H1 (cell line): ENCODE measurements around the gene SHC3. TPM values are rescaled to one million over a fixed set of nuclear protein-coding genes. Genes with fewer than 3 reads are reported as not detected.

Source experiments
- CTCF ChIA-PET: fragments of 300-600 bp; sonication (Branson Sonifier 250); formaldehyde crosslinking; loops from one replicate; lab custom pipeline; 2021; ENCODE audit not compliant: partially characterized antibody; lab: Charles Lee
- POLR2A ChIA-PET: fragments of 300-600 bp; sonication (Branson Sonifier 250); formaldehyde crosslinking; loops from one replicate; lab custom pipeline; 2021; ENCODE audit warnings: inconsistent platforms; ENCODE audit not compliant: partially characterized antibody; lab: Charles Lee
- DNase-seq, 2 experiments: peaks; one replicate each; pipeline versions ENCODE4 v3.0.0 to v3.0.0-alpha.2; 2010 to 2022; ENCODE audit warnings: low spot score in 2 of 2, low read depth in 1 of 2, mixed read lengths in 1 of 2
- FAIRE-seq: peaks from 2 replicates; lab custom pipeline; 2011; peaks lifted over from hg19 to GRCh38; lab: Jason Lieb, UNC
- H2AFZ ChIP-seq: 2 replicates; pipeline ENCODE4 v1.8.1; 2012; ENCODE audit warnings: low read length, inconsistent platforms
- H2AK5ac ChIP-seq: 2 replicates; pipeline ENCODE4 v1.6.1; 2013; ENCODE audit warnings: low read depth, low read length
- H2BK120ac ChIP-seq: replicated peaks from 2 replicates; pipeline ENCODE3; 2013; ENCODE audit warnings: low read depth, low read length, inconsistent platforms
- H2BK12ac ChIP-seq: 2 replicates; pipeline ENCODE4 v1.6.1; 2013; ENCODE audit warnings: low read depth, low read length
- H2BK15ac ChIP-seq: 2 replicates; pipeline ENCODE4 v1.6.1; 2013; ENCODE audit warnings: low read length
- H2BK20ac ChIP-seq: 2 replicates; pipeline ENCODE4 v1.6.1; 2013; ENCODE audit warnings: low read length
- H2BK5ac ChIP-seq: 2 replicates; pipeline ENCODE4 v1.6.1; 2013; ENCODE audit warnings: low read depth, low read length
- H3K14ac ChIP-seq: 2 replicates; pipeline ENCODE4 v1.6.1; 2013; ENCODE audit warnings: inconsistent platforms; ENCODE audit not compliant: insufficient read length
- H3K18ac ChIP-seq: 2 replicates; pipeline ENCODE4 v1.6.1; 2013; ENCODE audit warnings: low read length; ENCODE audit errors: extremely low read depth
- H3K23ac ChIP-seq: 2 replicates; pipeline ENCODE4 v1.6.1; 2013; ENCODE audit warnings: inconsistent platforms; ENCODE audit not compliant: insufficient read length
- H3K23me2 ChIP-seq: 2 replicates; pipeline ENCODE4 v1.6.1; 2013; ENCODE audit warnings: low read depth, low read length
- H3K27ac ChIP-seq: 2 replicates; pipeline ENCODE4 v1.6.1; 2011; ENCODE audit warnings: low read depth, low read length, inconsistent platforms
- H3K27me3 ChIP-seq, 4 experiments: replicated peaks in 1 of 4; 1 replicate in 1 of 4; 2 replicates in 3 of 4; pipeline versions ENCODE4 v1.6.1 to v1.8.1; 2011 to 2013; ENCODE audit warnings: low read length in 3 of 4, mild to moderate bottlenecking in 3 of 4, inconsistent platforms in 2 of 4, mixed read lengths in 2 of 4, moderate library complexity in 1 of 4; ENCODE audit not compliant: control insufficient read depth in 3 of 4, insufficient read depth in 3 of 4; ENCODE audit errors: extremely low read depth in 1 of 4
- H3K36me3 ChIP-seq, 4 experiments: 2 replicates each; pipeline versions ENCODE4 v1.6.1 to v1.8.1; 2011 to 2013; ENCODE audit warnings: mild to moderate bottlenecking in 4 of 4, low read length in 3 of 4, moderate library complexity in 2 of 4, control low read depth in 1 of 4, inconsistent platforms in 1 of 4; ENCODE audit not compliant: insufficient read depth in 4 of 4, control insufficient read depth in 2 of 4
- H3K4ac ChIP-seq: replicated peaks from 2 replicates; pipeline ENCODE3; 2013; ENCODE audit warnings: low read length, low read depth, mixed read lengths, inconsistent platforms; ENCODE audit not compliant: insufficient read length
- H3K4me1 ChIP-seq, 4 experiments: replicated peaks in 1 of 4; 1 replicate in 1 of 4; 2 replicates in 3 of 4; pipeline versions ENCODE4 v1.6.1 to v1.8.1; 2011 to 2013; ENCODE audit warnings: low read length in 3 of 4, inconsistent platforms in 2 of 4, mixed read lengths in 1 of 4; ENCODE audit not compliant: insufficient read depth in 4 of 4, control insufficient read depth in 3 of 4
- H3K4me2 ChIP-seq, 2 experiments: 2 replicates each; pipeline versions ENCODE4 v1.6.1 to v1.8.1; 2011 to 2013; ENCODE audit warnings: low read depth in 2 of 2, low read length in 2 of 2, control low read depth in 1 of 2, inconsistent platforms in 1 of 2, mild to moderate bottlenecking in 1 of 2; ENCODE audit not compliant: insufficient read depth in 1 of 2
- H3K4me3 ChIP-seq, 4 experiments: fragments of 200-600, 300-600 bp in 1 of 4; sonication (generic), shearing (Covaris generic), sonication (Bioruptor Twin) in 1 of 4; 2 replicates each; pipeline versions ENCODE4 v1.5.1 to v1.8.1; 2011 to 2016; ENCODE audit warnings: low read length in 4 of 4, low read depth in 3 of 4, control low read depth in 2 of 4, inconsistent platforms in 2 of 4, mild to moderate bottlenecking in 2 of 4, mixed read lengths in 1 of 4, moderate library complexity in 1 of 4; ENCODE audit not compliant: insufficient read depth in 2 of 4; ENCODE audit errors: extremely low read depth in 1 of 4
- H3K56ac ChIP-seq: replicated peaks from 2 replicates; pipeline ENCODE3; 2013; ENCODE audit warnings: low read depth, mild to moderate bottlenecking, mixed read lengths, low read length, inconsistent platforms; ENCODE audit not compliant: insufficient read length
- H3K79me1 ChIP-seq: 2 replicates; pipeline ENCODE4 v1.6.1; 2013; ENCODE audit warnings: low read depth, low read length, control low read depth
- H3K79me2 ChIP-seq, 2 experiments: 2 replicates each; pipeline versions ENCODE4 v1.6.1 to v1.8.1; 2012 to 2013; ENCODE audit warnings: low read length in 2 of 2, mild to moderate bottlenecking in 2 of 2, inconsistent platforms in 1 of 2; ENCODE audit not compliant: insufficient read depth in 2 of 2, control insufficient read depth in 1 of 2
- H3K9ac ChIP-seq, 4 experiments: replicated peaks in 1 of 4; 1 replicate in 1 of 4; 2 replicates in 3 of 4; pipeline versions ENCODE4 v1.6.1 to v1.8.1; 2011 to 2013; ENCODE audit warnings: low read depth in 3 of 4, low read length in 3 of 4, control low read depth in 2 of 4, mild to moderate bottlenecking in 2 of 4, moderate library complexity in 2 of 4, inconsistent platforms in 1 of 4; ENCODE audit errors: extremely low read depth in 1 of 4
- H3K9me3 ChIP-seq, 2 experiments: 2 replicates each; pipeline versions ENCODE4 v1.6.1 to v1.8.1; 2012 to 2013; ENCODE audit warnings: mild to moderate bottlenecking in 2 of 2, moderate library complexity in 2 of 2, control low read depth in 1 of 2, inconsistent platforms in 1 of 2, low read depth in 1 of 2, low read length in 1 of 2, mixed read lengths in 1 of 2; ENCODE audit not compliant: insufficient read depth in 2 of 2
- H4K20me1 ChIP-seq, 2 experiments: replicated peaks in 1 of 2; 2 replicates each; pipeline versions ENCODE3 to v1.8.1; 2011 to 2013; ENCODE audit warnings: inconsistent platforms in 2 of 2, low read length in 2 of 2, mild to moderate bottlenecking in 1 of 2; ENCODE audit not compliant: insufficient read depth in 2 of 2, control insufficient read depth in 1 of 2
- H4K5ac ChIP-seq: 2 replicates; pipeline ENCODE4 v1.6.1; 2013; ENCODE audit warnings: low read length, low read depth, mixed read lengths, inconsistent platforms; ENCODE audit not compliant: insufficient read length
- H4K8ac ChIP-seq: 2 replicates; pipeline ENCODE4 v1.8.0; 2013; ENCODE audit warnings: mild to moderate bottlenecking, moderate library complexity, low read length, inconsistent platforms; ENCODE audit not compliant: insufficient read depth; ENCODE audit errors: extremely low read depth
- H4K91ac ChIP-seq: replicated peaks from 2 replicates; pipeline ENCODE3; 2013; ENCODE audit warnings: low read length, mixed read lengths, inconsistent platforms; ENCODE audit not compliant: insufficient read length
- ASH2L ChIP-seq: fragments of 200-600, 300-600 bp; sonication (generic); IDR thresholded peaks from one replicate; pipeline ENCODE4 v1.7.1; 2017; ENCODE audit warnings: low read length
- BACH1 ChIP-seq: IDR thresholded peaks from 2 replicates; pipeline ENCODE4 v1.6.1; 2012; ENCODE audit warnings: low read length, improper control_type of control experiment
- CBX5 ChIP-seq: fragments of 300-800, 300-1000 bp; sonication (generic); IDR thresholded peaks from 2 replicates; pipeline ENCODE4 v1.7.1; 2016; ENCODE audit warnings: antibody characterized with exemption, low read length, low read depth
- CTBP2 ChIP-seq: IDR thresholded peaks from 2 replicates; pipeline ENCODE4 v1.7.0; 2011; ENCODE audit warnings: borderline replicate concordance, mild to moderate bottlenecking, moderate library complexity, mixed read lengths, low read length; ENCODE audit not compliant: insufficient read depth, insufficient read length
- CTCF ChIP-seq, 3 experiments: IDR thresholded peaks; 1 replicate in 2 of 3; 2 replicates in 1 of 3; pipeline versions ENCODE4 v1.5.1 to v1.6.1; 2011; ENCODE audit warnings: low read length in 3 of 3, mild to moderate bottlenecking in 3 of 3, inconsistent platforms in 2 of 3, low read depth in 1 of 3, moderate library complexity in 1 of 3; ENCODE audit not compliant: insufficient read depth in 1 of 3; ENCODE audit errors: control extremely low read depth in 1 of 3
- HDAC2 ChIP-seq, 2 experiments: fragments of 300-600 bp in 1 of 2; sonication (generic) in 1 of 2; IDR thresholded peaks; 2 replicates each; pipeline ENCODE4 v1.6.1; 2011 to 2012; ENCODE audit warnings: low read depth in 2 of 2, low read length in 2 of 2, mild to moderate bottlenecking in 2 of 2, moderate library complexity in 2 of 2, borderline replicate concordance in 1 of 2, inconsistent platforms in 1 of 2
- NRF1 ChIP-seq: IDR thresholded peaks from 2 replicates; pipeline ENCODE4 v1.6.1; 2011; ENCODE audit warnings: mild to moderate bottlenecking, low read depth, low read length, improper control_type of control experiment
- POLR2AphosphoS5 ChIP-seq: IDR thresholded peaks from 2 replicates; pipeline ENCODE4 v1.6.1; 2011; ENCODE audit warnings: low read depth, low read length
- RBBP5 ChIP-seq: IDR thresholded peaks from 2 replicates; pipeline ENCODE4 v1.7.1; 2012; ENCODE audit warnings: low read depth, mild to moderate bottlenecking, inconsistent platforms, low read length, moderate library complexity, borderline replicate concordance
- RNF2 ChIP-seq: fragments of 200-900, 300-1000 bp; sonication (generic); IDR thresholded peaks from 2 replicates; pipeline ENCODE4 v1.7.1; 2016; ENCODE audit warnings: borderline replicate concordance, low read depth, mild to moderate bottlenecking, antibody characterized with exemption, low read length; ENCODE audit not compliant: poor library complexity, severe bottlenecking; ENCODE audit errors: missing control alignments
- WGBS, 2 experiments: shearing (Covaris generic) in 1 of 2; methylation state at CpG; one replicate each; pipeline versions ENCODE4 v1.1.6 to v1.1.7; 2013 to 2015; ENCODE audit warnings: low lambda C conversion rate in 2 of 2, mixed read lengths in 2 of 2, inconsistent platforms in 1 of 2, low coverage in 1 of 2, missing lambda C conversion rate in 1 of 2; ENCODE audit not compliant: insufficient replicate concordance in 2 of 2, insufficient coverage in 1 of 2, insufficient read length in 1 of 2; ENCODE audit errors: extremely low coverage in 1 of 2, missing lambda C conversion rate in 1 of 2; 5-methylcytosine and 5-hydroxymethylcytosine counted together
- polyA plus RNA-seq, 7 experiments: library from polyadenylated mRNA; depleted of rRNA in 3 of 7; stranded (reverse) in 5 of 7; unstranded in 2 of 7; fragments of >200 nt in 5 of 7; fragments of 200-250 nt in 2 of 7; gene quantifications; 1 replicate in 5 of 7; 2 replicates in 1 of 7; 4 replicates in 1 of 7; pipeline versions ENCODE4 v1.2.1 to v1.2.3, GENCODE V29; 2011 to 2013; ENCODE audit warnings: missing spikeins in 2 of 7, mixed read lengths in 2 of 7
- total RNA-seq: library from RNA; stranded (reverse); fragmentation: NEBNext Ultra II Directional; extraction: Animal tissue kit (Norgen Biotek cat#: 25700); gene quantifications from 2 replicates; pipeline ENCODE4 v1.2.1, GENCODE V29; 2021

SHC3 gene
- total and polyA plus RNA-seq, 2 of the 8 experiments (the other 6 are each of a cell fraction or from before 2014, with no cell fraction given) = 1.4 to 7.1 TPM

GRCh38 chr9:89052470-89053097 lies 126.0 kb downstream of the SHC3 start:
- no peaks in the 10 kb centered on the region for H3K23me2 ChIP-seq
- FAIRE-seq (no peak), DNase-seq (no peak)
- H3K9me3 ChIP-seq = no peaks in the 10 kb centered on the region
- H2BK15ac ChIP-seq = no peak overlapping the region
- no peak overlapping the region for H3K4me3 ChIP-seq
- no peaks in the 10 kb centered on the region for H3K36me3 ChIP-seq
- no peak overlapping the region for H3K4ac ChIP-seq
- no peak overlapping the region for H3K9ac ChIP-seq
- CTCF ChIA-PET = no interaction called here
- H4K8ac ChIP-seq = no peak overlapping the region
- no peak overlapping the region for H3K56ac ChIP-seq
- no peak overlapping the region for H3K4me2 ChIP-seq
- no peak overlapping the region for H2AFZ ChIP-seq
- no peak overlapping the region for H2BK12ac ChIP-seq
- no peaks in the 10 kb centered on the region for H4K20me1 ChIP-seq
- no peak overlapping the region for H4K5ac ChIP-seq
- no peaks in the 10 kb centered on the region for H3K79me1 ChIP-seq
- POLR2A ChIA-PET = interaction anchor here (1.1 kb wide), 1 partner anchor 14 kb away, joined by 3 read pairs; no protein-coding TSS in a partner anchor
- H3K14ac ChIP-seq = no peak overlapping the region
- H3K27ac ChIP-seq = no peak overlapping the region
- H2BK5ac ChIP-seq = no peak overlapping the region
- no peak overlapping the region for H2BK20ac ChIP-seq
- H3K79me2 ChIP-seq = no peaks in the 10 kb centered on the region
- H3K4me1 ChIP-seq = no peaks in the 10 kb centered on the region
- no peak overlapping the region for H4K91ac ChIP-seq
- no peak overlapping the region for H2AK5ac ChIP-seq
- no peak overlapping the region for H3K18ac ChIP-seq
- WGBS, 2 experiments = 97% methylated on average over 6 of the region's 6 CpGs; no CpG with 5 or more reads in 1 of the 2 experiments
- no peak overlapping the region for H2BK120ac ChIP-seq
- H3K27me3 ChIP-seq = no peaks in the 10 kb centered on the region
- H3K23ac ChIP-seq = no peak overlapping the region
- TF ChIP-seq ASH2L (no peak), BACH1 (no peak), RBBP5 (no peak), HDAC2 (IDR thresholded peaks at IDR 0.05; ENCODE audit: borderline replicate concordance in 1 of 2, low read depth in 2 of 2, low read length in 2 of 2) (no peak), RNF2 (no peak), NRF1 (no peak), POLR2AphosphoS5 (no peak), CTCF (IDR thresholded peaks at IDR 0.05; ENCODE audit: control extremely low read depth in 1 of 3, insufficient read depth in 1 of 3, low read depth in 1 of 3, low read length in 3 of 3) (no peak), CBX5 (no peak), CTBP2 (no peak)
